HG03558 (cell line): Measurements from ENCODE around the gene NOB1.

ENCODE experiments used
- ATAC-seq: cut with Tn5 transposase; IDR thresholded peaks from one replicate; pipeline ENCODE4 v1.9.1; 2021; ENCODE audit warnings: moderate number of reproducible peaks; ENCODE audit not compliant: unreplicated experiment; ENCODE audit errors: extremely low read depth

NOB1 gene

GRCh38 chr16:69698404-69698803, 56.3 kb downstream of the NOB1 start:
- ATAC-seq, result no peak

- no peak for ATAC-seq
These were observed 60.8 kb downstream of the NOB1 start for GRCh38 chr16:69693916-69694315.

- no peak for ATAC-seq
These were observed 62.5 kb downstream of the NOB1 start for GRCh38 chr16:69691980-69692911.
